ENCODE data around the gene FBXL5. TPM values are rescaled to one million over a fixed set of nuclear protein-coding genes. Genes with fewer than 3 reads are reported as not detected.
A peak's percentile ranks its signal among the peaks of the same experiment; 100 is the strongest.

FBXL5 gene
- total RNA-seq, 3 donors from 2014 or later (not counting 1 experiment from before 2014, with no cell fraction given): 80.2 to 111 (median 92.8) TPM

GRCh38 chr4:15653420-15653819 lies 1.7 kb downstream of the FBXL5 start:
- TF ChIP-seq CTCF (IDR thresholded peaks at IDR 0.05): no peak
- intact Hi-C loops (cut with micrococcal nuclease): loop anchor here (5.0 to 10.0 kb wide), 2 partner anchors 179 to 309 kb away; partner anchors contain the start of gene FGFBP2
- Histone ChIP-seq H3K4me1 (ENCODE audit: control insufficient read depth, insufficient read depth, low read length) (peaks cover 29% of the 10 kb centered on the region), H3K27me3 (ENCODE audit: control insufficient read depth, insufficient read depth, low read length) (no peaks in the 10 kb centered on the region), H3K4me3 (ENCODE audit: low read length) (peak overlapping the region; percentile 74), H3K9me3 (ENCODE audit: control insufficient read depth, insufficient read depth, low read length) (no peaks in the 10 kb centered on the region), H3K36me3 (ENCODE audit: control insufficient read depth, insufficient read depth, low read length) (no peaks in the 10 kb centered on the region), H3K27ac (ENCODE audit: low read length) (peak overlapping the region; percentile 66)
- no peaks in the 10 kb centered on the region for H3K9me3 Mint-ChIP-seq
- no peaks in the 10 kb centered on the region for H3K36me3 Mint-ChIP-seq
- ATAC-seq (no peak), DNase-seq (peak in 1 of 2 donors; percentile 28)
- peak overlapping the region; percentile 99 for H3K4me3 Mint-ChIP-seq
- 39% methylated on average over 2 of the region's 4 CpGs for WGBS (ENCODE audit: insufficient coverage)
- H3K27ac Mint-ChIP-seq: peak overlapping the region; percentile 94 to 96
- H3K27me3 Mint-ChIP-seq (ENCODE audit: low read depth in 2 of 2): no peaks in the 10 kb centered on the region
- peaks cover 56 to 63% of the 10 kb centered on the region in 2 donors for H3K4me1 Mint-ChIP-seq

DNA sequence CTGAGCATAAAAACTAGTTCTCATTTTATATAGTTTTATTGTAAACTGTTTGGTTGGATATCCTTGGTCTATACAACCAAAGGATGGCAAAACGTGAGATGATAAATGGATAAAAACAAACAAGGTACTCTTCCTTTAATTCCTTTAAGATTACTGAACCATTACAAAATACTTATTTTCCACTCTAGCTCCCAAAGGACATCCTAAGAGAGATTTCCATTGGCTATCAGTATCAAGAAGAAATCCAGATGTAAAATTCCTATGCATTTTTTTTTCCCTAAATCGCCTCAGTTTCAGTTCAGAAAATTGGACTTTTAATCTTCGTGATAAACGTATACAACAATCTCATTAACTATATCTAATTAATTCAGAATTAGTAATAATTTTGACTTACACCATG lies 2.3 kb downstream of the FBXL5 start:
- Histone ChIP-seq H3K36me3 (ENCODE audit: control insufficient read depth, insufficient read depth, low read length) (no peaks in the 10 kb centered on the region), H3K9me3 (ENCODE audit: control insufficient read depth, insufficient read depth, low read length) (no peaks in the 10 kb centered on the region), H3K27ac (ENCODE audit: low read length) (peak overlapping the region; percentile 66), H3K4me1 (ENCODE audit: control insufficient read depth, insufficient read depth, low read length) (peaks cover 30% of the 10 kb centered on the region), H3K27me3 (ENCODE audit: control insufficient read depth, insufficient read depth, low read length) (no peaks in the 10 kb centered on the region), H3K4me3 (ENCODE audit: low read length) (no peak overlapping the region)
- ATAC-seq: no peak
- Mint-ChIP-seq H3K27ac (peak overlapping the region; percentile 94 to 96), H3K27me3 (ENCODE audit: low read depth in 2 of 2) (no peaks in the 10 kb centered on the region), H3K4me1 (peaks cover 60 to 66% of the 10 kb centered on the region in 2 donors), H3K36me3 (no peaks in the 10 kb centered on the region), H3K9me3 (no peaks in the 10 kb centered on the region), H3K4me3 (peak overlapping the region; percentile 99)
- DNase-seq: no peak
- 80% methylated on average over 2 of the region's 4 CpGs for WGBS (ENCODE audit: insufficient coverage)
- TF ChIP-seq CTCF (IDR thresholded peaks at IDR 0.05): no peak
- intact Hi-C loops (cut with micrococcal nuclease): loop anchor here (5.0 to 10.0 kb wide), 2 partner anchors 178 to 309 kb away; partner anchors contain the start of gene FGFBP2

DNA sequence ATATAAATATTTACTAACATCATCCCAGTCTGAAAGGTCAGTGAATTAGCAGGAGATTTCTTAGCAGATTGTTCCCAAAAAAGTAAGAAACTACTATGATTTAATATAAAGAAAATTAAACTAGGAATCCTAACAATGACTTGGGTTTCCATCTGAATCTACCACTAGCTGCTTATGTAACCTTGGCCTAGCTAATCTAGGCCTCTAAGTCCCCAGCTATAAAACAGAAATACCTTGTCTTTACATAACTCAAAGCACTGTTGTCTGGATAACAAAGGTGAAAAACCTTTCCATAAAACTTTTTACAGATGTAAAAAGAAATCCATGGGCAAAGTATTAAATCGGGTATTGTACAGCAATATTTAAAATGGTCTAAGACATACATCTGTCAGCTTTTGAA lies 3.0 kb downstream of the FBXL5 start:
- no peaks in the 10 kb centered on the region for H3K36me3 Mint-ChIP-seq
- DNase-seq (no peak), ATAC-seq (no peak)
- H3K27me3 ChIP-seq (ENCODE audit: control insufficient read depth, insufficient read depth, low read length): no peaks in the 10 kb centered on the region
- H3K9me3 ChIP-seq (ENCODE audit: control insufficient read depth, insufficient read depth, low read length): no peaks in the 10 kb centered on the region
- no peaks in the 10 kb centered on the region for H3K9me3 Mint-ChIP-seq
- no peaks in the 10 kb centered on the region for H3K27me3 Mint-ChIP-seq (ENCODE audit: low read depth in 2 of 2)
- peak overlapping the region; percentile 94 to 96 for H3K27ac Mint-ChIP-seq
- H3K4me3 ChIP-seq (ENCODE audit: low read length): no peak overlapping the region
- peaks cover 33% of the 10 kb centered on the region for H3K4me1 ChIP-seq (ENCODE audit: control insufficient read depth, insufficient read depth, low read length)
- H3K36me3 ChIP-seq (ENCODE audit: control insufficient read depth, insufficient read depth, low read length): no peaks in the 10 kb centered on the region
- peaks cover 60 to 73% of the 10 kb centered on the region in 2 donors for H3K4me1 Mint-ChIP-seq
- intact Hi-C loops (cut with micrococcal nuclease): loop anchor here (5.0 to 10.0 kb wide), 2 partner anchors 177 to 310 kb away; partner anchors contain the start of gene FGFBP2
- TF ChIP-seq CTCF (IDR thresholded peaks at IDR 0.05): no peak
- peak overlapping the region; percentile 99 for H3K4me3 Mint-ChIP-seq
- no CpG with 5 or more reads among the region's 1 CpG for WGBS (ENCODE audit: insufficient coverage)
- H3K27ac ChIP-seq (ENCODE audit: low read length): peak overlapping the region; percentile 36

- WGBS (ENCODE audit: insufficient coverage): 16% methylated on average over 2 of the region's 2 CpGs
- peak overlapping the region; percentile 94 to 96 for H3K27ac Mint-ChIP-seq
- no peak for ATAC-seq
These were observed 3.5 kb downstream of the FBXL5 start for GRCh38 chr4:15651676-15652075.

More at GRCh38 chr4:15651676-15652075, 3.5 kb downstream of the FBXL5 start:
- no peaks in the 10 kb centered on the region for H3K9me3 ChIP-seq (ENCODE audit: control insufficient read depth, insufficient read depth, low read length)
- Mint-ChIP-seq H3K9me3 (no peaks in the 10 kb centered on the region), H3K4me1 (peaks cover 60 to 75% of the 10 kb centered on the region in 2 donors), H3K36me3 (no peaks in the 10 kb centered on the region), H3K4me3 (peak overlapping the region; percentile 81), H3K27me3 (ENCODE audit: low read depth in 2 of 2) (no peaks in the 10 kb centered on the region)
- no peaks in the 10 kb centered on the region for H3K36me3 ChIP-seq (ENCODE audit: control insufficient read depth, insufficient read depth, low read length)
- intact Hi-C loops (cut with micrococcal nuclease): loop anchor here (2.0 to 10.0 kb wide), 3 partner anchors 177 to 419 kb away; partner anchors contain the start of gene FGFBP2
- peaks cover 33% of the 10 kb centered on the region for H3K4me1 ChIP-seq (ENCODE audit: control insufficient read depth, insufficient read depth, low read length)
- no peaks in the 10 kb centered on the region for H3K27me3 ChIP-seq (ENCODE audit: control insufficient read depth, insufficient read depth, low read length)
- peak in 1 of 2 donors; percentile 52 for DNase-seq
- peak overlapping the region; percentile 36 for H3K27ac ChIP-seq (ENCODE audit: low read length)
- no peak for TF ChIP-seq CTCF (IDR thresholded peaks at IDR 0.05)
- H3K4me3 ChIP-seq (ENCODE audit: low read length): no peak overlapping the region

All from natural killer cell (primary cell).